Measurements from ENCODE around the gene CLSTN2.

DNA sequence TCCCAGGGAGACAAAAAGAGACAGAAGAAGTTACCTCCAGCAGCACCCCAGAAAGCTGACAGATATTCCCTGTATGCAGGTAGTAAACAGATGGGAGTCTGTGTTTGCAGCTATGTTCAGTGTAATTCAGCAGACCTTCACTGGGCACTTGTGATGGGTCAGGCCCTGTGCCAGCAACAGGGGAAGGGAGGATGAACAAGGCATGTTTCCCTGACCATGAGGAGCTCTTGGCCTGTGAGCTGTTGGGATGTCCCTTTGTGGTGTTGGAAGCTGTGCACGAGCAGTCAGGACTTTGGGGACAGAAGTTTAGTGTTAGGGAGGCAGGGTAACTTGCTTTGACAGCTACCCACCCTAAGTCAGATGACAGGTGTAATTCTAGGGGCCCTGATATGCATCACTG lies 636.9 kb downstream of the CLSTN2 start:
- TF ChIP-seq, protein P1, sequence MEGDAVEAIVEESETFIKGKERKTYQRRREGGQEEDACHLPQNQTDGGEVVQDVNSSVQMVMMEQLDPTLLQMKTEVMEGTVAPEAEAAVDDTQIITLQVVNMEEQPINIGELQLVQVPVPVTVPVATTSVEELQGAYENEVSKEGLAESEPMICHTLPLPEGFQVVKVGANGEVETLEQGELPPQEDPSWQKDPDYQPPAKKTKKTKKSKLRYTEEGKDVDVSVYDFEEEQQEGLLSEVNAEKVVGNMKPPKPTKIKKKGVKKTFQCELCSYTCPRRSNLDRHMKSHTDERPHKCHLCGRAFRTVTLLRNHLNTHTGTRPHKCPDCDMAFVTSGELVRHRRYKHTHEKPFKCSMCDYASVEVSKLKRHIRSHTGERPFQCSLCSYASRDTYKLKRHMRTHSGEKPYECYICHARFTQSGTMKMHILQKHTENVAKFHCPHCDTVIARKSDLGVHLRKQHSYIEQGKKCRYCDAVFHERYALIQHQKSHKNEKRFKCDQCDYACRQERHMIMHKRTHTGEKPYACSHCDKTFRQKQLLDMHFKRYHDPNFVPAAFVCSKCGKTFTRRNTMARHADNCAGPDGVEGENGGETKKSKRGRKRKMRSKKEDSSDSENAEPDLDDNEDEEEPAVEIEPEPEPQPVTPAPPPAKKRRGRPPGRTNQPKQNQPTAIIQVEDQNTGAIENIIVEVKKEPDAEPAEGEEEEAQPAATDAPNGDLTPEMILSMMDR (IDR thresholded peaks at IDR 0.05), result no peak
- TF ChIP-seq POLR2A (IDR thresholded peaks at IDR 0.05), result no peak
